ENCODE results near the gene NEURL1. TPM values are rescaled to one million over a fixed set of nuclear protein-coding genes. Genes with fewer than 3 reads are reported as not detected.

NEURL1 gene
- total and polyA plus RNA-seq, 10 of the 15 experiments (the other 5 are each of a cell fraction or from before 2014, with no cell fraction given) = 0.02 to 0.05 (median 0.05) TPM; not detected in 6

DNA sequence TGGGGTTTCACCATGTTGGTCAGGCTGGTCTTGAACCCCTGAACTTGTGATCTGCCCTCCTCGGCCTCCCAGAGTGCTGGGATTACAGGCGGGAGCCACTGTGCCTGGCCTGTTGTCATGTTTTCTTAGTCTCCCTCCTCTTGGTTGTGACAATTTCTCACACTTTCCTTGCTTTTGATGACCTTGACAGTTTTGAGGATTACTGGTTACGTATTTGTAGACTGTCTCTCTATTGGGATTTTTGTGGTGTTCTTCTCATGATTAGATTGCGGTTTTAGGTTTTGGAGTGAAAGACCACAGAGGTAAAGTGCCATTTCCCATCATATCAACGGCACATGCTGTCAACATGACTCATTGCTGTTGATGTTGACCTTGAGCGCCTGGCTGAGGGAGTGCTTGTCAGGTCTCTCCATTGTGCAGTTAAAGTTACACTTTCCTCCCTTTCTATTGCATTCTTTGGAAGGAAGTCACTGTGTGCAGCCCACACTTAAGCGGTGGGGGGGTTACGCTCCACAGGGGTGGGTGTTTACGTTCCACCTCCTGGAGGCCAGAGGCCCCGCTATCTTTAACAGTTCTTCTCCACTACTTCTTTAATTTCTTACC lies 10.8 kb downstream of the NEURL1 start (continued):
- TF ChIP-seq, protein P1, sequence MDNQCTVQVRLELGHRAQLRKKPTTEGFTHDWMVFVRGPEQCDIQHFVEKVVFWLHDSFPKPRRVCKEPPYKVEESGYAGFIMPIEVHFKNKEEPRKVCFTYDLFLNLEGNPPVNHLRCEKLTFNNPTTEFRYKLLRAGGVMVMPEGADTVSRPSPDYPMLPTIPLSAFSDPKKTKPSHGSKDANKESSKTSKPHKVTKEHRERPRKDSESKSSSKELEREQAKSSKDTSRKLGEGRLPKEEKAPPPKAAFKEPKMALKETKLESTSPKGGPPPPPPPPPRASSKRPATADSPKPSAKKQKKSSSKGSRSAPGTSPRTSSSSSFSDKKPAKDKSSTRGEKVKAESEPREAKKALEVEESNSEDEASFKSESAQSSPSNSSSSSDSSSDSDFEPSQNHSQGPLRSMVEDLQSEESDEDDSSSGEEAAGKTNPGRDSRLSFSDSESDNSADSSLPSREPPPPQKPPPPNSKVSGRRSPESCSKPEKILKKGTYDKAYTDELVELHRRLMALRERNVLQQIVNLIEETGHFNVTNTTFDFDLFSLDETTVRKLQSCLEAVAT (IDR thresholded peaks at IDR 0.05) = peak; percentile 60; the same call in 1 of the 2 replicates
- TF ChIP-seq, protein P2, sequence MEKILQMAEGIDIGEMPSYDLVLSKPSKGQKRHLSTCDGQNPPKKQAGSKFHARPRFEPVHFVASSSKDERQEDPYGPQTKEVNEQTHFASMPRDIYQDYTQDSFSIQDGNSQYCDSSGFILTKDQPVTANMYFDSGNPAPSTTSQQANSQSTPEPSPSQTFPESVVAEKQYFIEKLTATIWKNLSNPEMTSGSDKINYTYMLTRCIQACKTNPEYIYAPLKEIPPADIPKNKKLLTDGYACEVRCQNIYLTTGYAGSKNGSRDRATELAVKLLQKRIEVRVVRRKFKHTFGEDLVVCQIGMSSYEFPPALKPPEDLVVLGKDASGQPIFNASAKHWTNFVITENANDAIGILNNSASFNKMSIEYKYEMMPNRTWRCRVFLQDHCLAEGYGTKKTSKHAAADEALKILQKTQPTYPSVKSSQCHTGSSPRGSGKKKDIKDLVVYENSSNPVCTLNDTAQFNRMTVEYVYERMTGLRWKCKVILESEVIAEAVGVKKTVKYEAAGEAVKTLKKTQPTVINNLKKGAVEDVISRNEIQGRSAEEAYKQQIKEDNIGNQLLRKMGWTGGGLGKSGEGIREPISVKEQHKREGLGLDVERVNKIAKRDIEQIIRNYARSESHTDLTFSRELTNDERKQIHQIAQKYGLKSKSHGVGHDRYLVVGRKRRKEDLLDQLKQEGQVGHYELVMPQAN (conservative IDR thresholded peaks at IDR 0.05) = no peak
- peak; percentile 66; the same call in 1 of the 2 replicates for TF ChIP-seq ATF7 (IDR thresholded peaks at IDR 0.05; ENCODE audit: low read depth)
- no peak for TF ChIP-seq RCOR1 (conservative IDR thresholded peaks at IDR 0.05; ENCODE audit: low read depth, low read length)
- TF ChIP-seq RB1 (IDR thresholded peaks at IDR 0.05; ENCODE audit: borderline replicate concordance) = no peak
- TF ChIP-seq, protein P3, sequence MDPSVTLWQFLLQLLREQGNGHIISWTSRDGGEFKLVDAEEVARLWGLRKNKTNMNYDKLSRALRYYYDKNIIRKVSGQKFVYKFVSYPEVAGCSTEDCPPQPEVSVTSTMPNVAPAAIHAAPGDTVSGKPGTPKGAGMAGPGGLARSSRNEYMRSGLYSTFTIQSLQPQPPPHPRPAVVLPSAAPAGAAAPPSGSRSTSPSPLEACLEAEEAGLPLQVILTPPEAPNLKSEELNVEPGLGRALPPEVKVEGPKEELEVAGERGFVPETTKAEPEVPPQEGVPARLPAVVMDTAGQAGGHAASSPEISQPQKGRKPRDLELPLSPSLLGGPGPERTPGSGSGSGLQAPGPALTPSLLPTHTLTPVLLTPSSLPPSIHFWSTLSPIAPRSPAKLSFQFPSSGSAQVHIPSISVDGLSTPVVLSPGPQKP (IDR thresholded peaks at IDR 0.05; ENCODE audit: low read depth, low read length) = no peak
- no peak for TF ChIP-seq SUPT20H (IDR thresholded peaks at IDR 0.05; ENCODE audit: borderline replicate concordance, control insufficient read depth, low read depth, low read length)
- TF ChIP-seq, protein P4, sequence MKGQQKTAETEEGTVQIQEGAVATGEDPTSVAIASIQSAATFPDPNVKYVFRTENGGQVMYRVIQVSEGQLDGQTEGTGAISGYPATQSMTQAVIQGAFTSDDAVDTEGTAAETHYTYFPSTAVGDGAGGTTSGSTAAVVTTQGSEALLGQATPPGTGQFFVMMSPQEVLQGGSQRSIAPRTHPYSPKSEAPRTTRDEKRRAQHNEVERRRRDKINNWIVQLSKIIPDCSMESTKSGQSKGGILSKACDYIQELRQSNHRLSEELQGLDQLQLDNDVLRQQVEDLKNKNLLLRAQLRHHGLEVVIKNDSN (IDR thresholded peaks at IDR 0.05; ENCODE audit: borderline replicate concordance, extremely low read length, insufficient read depth, low read depth, low read length) = no peak
- TF ChIP-seq WRNIP1 (IDR thresholded peaks at IDR 0.05; ENCODE audit: borderline replicate concordance, low read depth, low read length) = no peak
- no peak for TF ChIP-seq NFYA (IDR thresholded peaks at IDR 0.05; ENCODE audit: borderline replicate concordance, low read depth, low read length)
- peak; percentile 90 for TF ChIP-seq RUNX3 (IDR thresholded peaks at IDR 0.05; ENCODE audit: low read length)
- TF ChIP-seq, protein P5, sequence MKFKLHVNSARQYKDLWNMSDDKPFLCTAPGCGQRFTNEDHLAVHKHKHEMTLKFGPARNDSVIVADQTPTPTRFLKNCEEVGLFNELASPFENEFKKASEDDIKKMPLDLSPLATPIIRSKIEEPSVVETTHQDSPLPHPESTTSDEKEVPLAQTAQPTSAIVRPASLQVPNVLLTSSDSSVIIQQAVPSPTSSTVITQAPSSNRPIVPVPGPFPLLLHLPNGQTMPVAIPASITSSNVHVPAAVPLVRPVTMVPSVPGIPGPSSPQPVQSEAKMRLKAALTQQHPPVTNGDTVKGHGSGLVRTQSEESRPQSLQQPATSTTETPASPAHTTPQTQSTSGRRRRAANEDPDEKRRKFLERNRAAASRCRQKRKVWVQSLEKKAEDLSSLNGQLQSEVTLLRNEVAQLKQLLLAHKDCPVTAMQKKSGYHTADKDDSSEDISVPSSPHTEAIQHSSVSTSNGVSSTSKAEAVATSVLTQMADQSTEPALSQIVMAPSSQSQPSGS (IDR thresholded peaks at IDR 0.05; ENCODE audit: low read length) = 0 out of 2 replicates have a peak, but pooled peaks have one; percentile 25
- TF ChIP-seq MEF2A (IDR thresholded peaks at IDR 0.05; ENCODE audit: insufficient read depth, low read depth, low read length) = no peak
- TF ChIP-seq KAT2A (conservative IDR thresholded peaks at IDR 0.05; ENCODE audit: control insufficient read depth, low read depth, low read length) = no peak
- TF ChIP-seq PAX8 (IDR thresholded peaks at IDR 0.05) = no peak
- TF ChIP-seq, protein P6, sequence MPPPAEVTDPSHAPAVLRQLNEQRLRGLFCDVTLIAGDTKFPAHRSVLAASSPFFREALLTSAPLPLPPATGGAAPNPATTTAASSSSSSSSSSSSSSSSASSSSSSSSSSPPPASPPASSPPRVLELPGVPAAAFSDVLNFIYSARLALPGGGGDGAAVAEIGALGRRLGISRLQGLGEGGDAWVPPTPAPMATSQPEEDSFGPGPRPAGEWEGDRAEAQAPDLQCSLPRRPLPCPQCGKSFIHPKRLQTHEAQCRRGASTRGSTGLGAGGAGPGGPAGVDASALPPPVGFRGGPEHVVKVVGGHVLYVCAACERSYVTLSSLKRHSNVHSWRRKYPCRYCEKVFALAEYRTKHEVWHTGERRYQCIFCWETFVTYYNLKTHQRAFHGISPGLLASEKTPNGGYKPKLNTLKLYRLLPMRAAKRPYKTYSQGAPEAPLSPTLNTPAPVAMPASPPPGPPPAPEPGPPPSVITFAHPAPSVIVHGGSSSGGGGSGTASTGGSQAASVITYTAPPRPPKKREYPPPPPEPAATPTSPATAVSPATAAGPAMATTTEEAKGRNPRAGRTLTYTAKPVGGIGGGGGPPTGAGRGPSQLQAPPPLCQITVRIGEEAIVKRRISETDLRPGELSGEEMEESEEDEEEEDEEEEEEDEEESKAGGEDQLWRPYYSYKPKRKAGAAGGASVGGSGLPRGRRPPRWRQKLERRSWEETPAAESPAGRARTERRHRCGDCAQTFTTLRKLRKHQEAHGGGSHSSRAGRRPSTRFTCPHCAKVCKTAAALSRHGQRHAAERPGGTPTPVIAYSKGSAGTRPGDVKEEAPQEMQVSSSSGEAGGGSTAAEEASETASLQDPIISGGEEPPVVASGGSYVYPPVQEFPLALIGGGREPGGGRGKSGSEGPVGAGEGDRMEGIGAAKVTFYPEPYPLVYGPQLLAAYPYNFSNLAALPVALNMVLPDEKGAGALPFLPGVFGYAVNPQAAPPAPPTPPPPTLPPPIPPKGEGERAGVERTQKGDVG (CRISPR knock-in tag; IDR thresholded peaks at IDR 0.05) = no peak
- peak; percentile 62; the same call in 1 of the 2 replicates for TF ChIP-seq ESRRA (IDR thresholded peaks at IDR 0.05; ENCODE audit: low read length)
- TF ChIP-seq CBX3 (IDR thresholded peaks at IDR 0.05; ENCODE audit: borderline replicate concordance, low read depth) = no peak
- peak; percentile 67; the same call in 1 of the 2 replicates for TF ChIP-seq IKZF1 (conservative IDR thresholded peaks at IDR 0.05)

Data from GM12878 (cell line).